Thyroid gland (tissue), 4 donors: ENCODE data around the gene RPL18.

Experiments used
- POLR2A ChIP-seq, 2 donors: fragments of 450-650 bp; IDR thresholded peaks; one replicate each; pipeline ENCODE4 v1.6.1; 2017; ENCODE audit warnings: antibody characterized with exemption in 2 of 2, mild to moderate bottlenecking in 2 of 2, moderate library complexity in 1 of 2
- TF ChIP-seq, protein P1 (sequence below), 6 experiments: fragments of 200-600 bp in 3 of 6; fragments of 450-650 bp in 3 of 6; sonication (generic) in 3 of 6; IDR thresholded peaks; one replicate each; pipeline ENCODE4 v1.5.1; 2016 to 2019; ENCODE audit warnings: antibody characterized with exemption in 6 of 6, mild to moderate bottlenecking in 2 of 6, inconsistent platforms in 1 of 6, moderate library complexity in 1 of 6

DNA sequence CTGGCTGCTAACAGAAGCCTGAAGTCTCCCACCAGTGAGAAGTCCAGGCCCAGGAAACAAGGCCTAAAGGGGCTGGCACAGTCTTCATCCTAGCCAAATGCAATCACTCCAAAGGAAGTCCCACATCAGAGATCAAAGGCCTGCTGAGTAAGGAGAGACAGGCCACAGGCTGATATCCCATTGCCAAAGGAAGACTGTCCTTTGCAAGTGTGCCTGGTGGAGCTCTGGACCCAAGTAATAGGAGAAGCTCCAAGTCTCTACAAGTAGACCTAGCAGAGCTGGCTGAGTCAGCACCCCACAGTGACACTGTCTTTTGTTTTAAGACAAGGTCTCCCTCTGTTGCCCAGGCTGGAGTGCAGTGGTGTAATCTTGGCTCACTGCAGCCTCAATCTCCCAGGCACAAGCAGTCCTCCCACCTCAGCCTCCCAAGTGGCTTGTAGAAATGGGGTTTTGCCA is 13.7 kb upstream of the RPL18 start:
- TF ChIP-seq, protein P1, sequence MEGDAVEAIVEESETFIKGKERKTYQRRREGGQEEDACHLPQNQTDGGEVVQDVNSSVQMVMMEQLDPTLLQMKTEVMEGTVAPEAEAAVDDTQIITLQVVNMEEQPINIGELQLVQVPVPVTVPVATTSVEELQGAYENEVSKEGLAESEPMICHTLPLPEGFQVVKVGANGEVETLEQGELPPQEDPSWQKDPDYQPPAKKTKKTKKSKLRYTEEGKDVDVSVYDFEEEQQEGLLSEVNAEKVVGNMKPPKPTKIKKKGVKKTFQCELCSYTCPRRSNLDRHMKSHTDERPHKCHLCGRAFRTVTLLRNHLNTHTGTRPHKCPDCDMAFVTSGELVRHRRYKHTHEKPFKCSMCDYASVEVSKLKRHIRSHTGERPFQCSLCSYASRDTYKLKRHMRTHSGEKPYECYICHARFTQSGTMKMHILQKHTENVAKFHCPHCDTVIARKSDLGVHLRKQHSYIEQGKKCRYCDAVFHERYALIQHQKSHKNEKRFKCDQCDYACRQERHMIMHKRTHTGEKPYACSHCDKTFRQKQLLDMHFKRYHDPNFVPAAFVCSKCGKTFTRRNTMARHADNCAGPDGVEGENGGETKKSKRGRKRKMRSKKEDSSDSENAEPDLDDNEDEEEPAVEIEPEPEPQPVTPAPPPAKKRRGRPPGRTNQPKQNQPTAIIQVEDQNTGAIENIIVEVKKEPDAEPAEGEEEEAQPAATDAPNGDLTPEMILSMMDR (IDR thresholded peaks at IDR 0.05) = no peak
- no peak for TF ChIP-seq POLR2A (IDR thresholded peaks at IDR 0.05)
